OCI-M2 (cell line): ENCODE results near the gene THAP3.

Experiments used
- DNase-seq: peaks from one replicate; lab custom pipeline; 2025; ENCODE audit not compliant: unreplicated experiment; lab: John Stamatoyannopoulos, UW

The THAP3 gene

GRCh38 chr1:6603915-6604558 lies 20.6 kb upstream of the THAP3 start:
- no peak for DNase-seq

GRCh38 chr1:6612641-6613360 lies 11.9 kb upstream of the THAP3 start:
- DNase-seq, result no peak

GRCh38 chr1:6613361-6614018 lies 11.2 kb upstream of the THAP3 start, which contains the start of gene PHF13:
TSS of gene PHF13 (plus strand) at chr1:6613731. CDS start at chr1:6614067, 336 bp downstream.
- DNase-seq, result peak; percentile 62

GRCh38 chr1:6614019-6614928 lies 10.4 kb upstream of the THAP3 start:
- DNase-seq, result no peak

- no peak for DNase-seq
These were observed 9.5 kb upstream of the THAP3 start for GRCh38 chr1:6614929-6615785.

- DNase-seq, result no peak
These were observed 5.6 kb upstream of the THAP3 start for GRCh38 chr1:6619045-6619444.

- DNase-seq, result no peak
These were observed 3.0 kb upstream of the THAP3 start for GRCh38 chr1:6621429-6622391.

- no peak for DNase-seq
These were observed 2.1 kb upstream of the THAP3 start for GRCh38 chr1:6622396-6623152.

- no peak for DNase-seq
These were observed 1.3 kb upstream of the THAP3 start for GRCh38 chr1:6623269-6623965.

- no peak for DNase-seq
These were observed 999 bp downstream of the THAP3 start for GRCh38 chr1:6625584-6626149.

- DNase-seq, result no peak
These were observed 2.4 kb downstream of the THAP3 start for GRCh38 chr1:6627031-6627430.

- DNase-seq, result no peak
These were observed 3.3 kb downstream of the THAP3 start for GRCh38 chr1:6627841-6628545.

- DNase-seq, result no peak
These were observed 4.4 kb downstream of the THAP3 start for GRCh38 chr1:6628971-6629479.

GRCh38 chr1:6630027-6630426 lies 5.4 kb downstream of the THAP3 start:
- no peak for DNase-seq

- no peak for DNase-seq
These were observed 6.4 kb downstream of the THAP3 start for GRCh38 chr1:6631058-6631457.
